Trophoblast cell (in vitro differentiated cells and primary cell): ENCODE data around the gene SLCO2A1.
A peak's percentile ranks its signal among the peaks of the same experiment; 100 is the strongest.

ENCODE experiments used
- DNase-seq, 2 donors: peaks; one replicate each; pipeline ENCODE4 v3.0.0-alpha.2; 2016
- H2AFZ ChIP-seq: 2 replicates; pipeline ENCODE4 v1.6.1; 2013; ENCODE audit warnings: low read length, moderate library complexity, mild to moderate bottlenecking; ENCODE audit not compliant: insufficient read depth, poor library complexity
- H2AK5ac ChIP-seq: 2 replicates; pipeline ENCODE4 v1.6.1; 2013; ENCODE audit warnings: mild to moderate bottlenecking, low read length
- H2BK120ac ChIP-seq: 2 replicates; pipeline ENCODE4 v1.6.1; 2013; ENCODE audit warnings: low read length, mild to moderate bottlenecking, moderate library complexity; ENCODE audit not compliant: insufficient read depth, poor library complexity
- H2BK12ac ChIP-seq: 2 replicates; pipeline ENCODE4 v1.6.1; 2013; ENCODE audit warnings: mild to moderate bottlenecking, low read length, moderate library complexity
- H2BK5ac ChIP-seq: 2 replicates; pipeline ENCODE4 v1.6.1; 2013; ENCODE audit warnings: low read length, low read depth, moderate library complexity, mild to moderate bottlenecking; ENCODE audit not compliant: poor library complexity
- H3K14ac ChIP-seq: 2 replicates; pipeline ENCODE4 v1.6.1; 2013; ENCODE audit warnings: mild to moderate bottlenecking, low read length
- H3K18ac ChIP-seq: 2 replicates; pipeline ENCODE4 v1.6.1; 2013; ENCODE audit warnings: mild to moderate bottlenecking, low read length
- H3K23ac ChIP-seq: 2 replicates; pipeline ENCODE4 v1.6.1; 2013; ENCODE audit warnings: low read length
- H3K27ac ChIP-seq: 2 replicates; pipeline ENCODE4 v1.5.1; 2013; ENCODE audit warnings: low read depth, mild to moderate bottlenecking, inconsistent platforms, low read length, moderate library complexity
- H3K27me3 ChIP-seq: 2 replicates; pipeline ENCODE4 v1.6.1; 2013; ENCODE audit warnings: inconsistent platforms, mild to moderate bottlenecking, low read length, moderate library complexity; ENCODE audit not compliant: insufficient read depth
- H3K36me3 ChIP-seq, 2 experiments: 1 replicate in 1 of 2; 2 replicates in 1 of 2; pipeline ENCODE4 v1.6.1; 2013; ENCODE audit warnings: low read length in 2 of 2, mild to moderate bottlenecking in 2 of 2, moderate library complexity in 1 of 2; ENCODE audit not compliant: insufficient read depth in 2 of 2, control insufficient read depth in 1 of 2
- H3K4ac ChIP-seq: 2 replicates; pipeline ENCODE4 v1.6.1; 2013; ENCODE audit warnings: low read depth, mild to moderate bottlenecking, low read length, moderate library complexity
- H3K4me1 ChIP-seq, 2 experiments: 1 replicate in 1 of 2; 2 replicates in 1 of 2; pipeline ENCODE4 v1.6.1; 2013; ENCODE audit warnings: low read length in 2 of 2, mild to moderate bottlenecking in 2 of 2, moderate library complexity in 1 of 2; ENCODE audit not compliant: insufficient read depth in 2 of 2, control insufficient read depth in 1 of 2
- H3K4me2 ChIP-seq: 2 replicates; pipeline ENCODE4 v1.6.1; 2013; ENCODE audit warnings: inconsistent platforms, mild to moderate bottlenecking, low read length, moderate library complexity
- H3K4me3 ChIP-seq: 2 replicates; pipeline ENCODE4 v1.5.1; 2013; ENCODE audit warnings: mild to moderate bottlenecking, low read depth, low read length, inconsistent platforms
- H3K79me1 ChIP-seq: one replicate; pipeline ENCODE4 v1.6.1; 2013; ENCODE audit warnings: low read length
- H3K79me2 ChIP-seq: 2 replicates; pipeline ENCODE4 v1.6.1; 2013; ENCODE audit warnings: low read length, mild to moderate bottlenecking; ENCODE audit not compliant: control insufficient read depth, insufficient read depth, poor library complexity
- H3K9ac ChIP-seq: 2 replicates; pipeline ENCODE4 v1.6.1; 2013; ENCODE audit warnings: mild to moderate bottlenecking, low read length
- H3K9me3 ChIP-seq: 2 replicates; pipeline ENCODE4 v1.6.1; 2013; ENCODE audit warnings: low read depth, mild to moderate bottlenecking, control low read depth, inconsistent platforms, low read length; ENCODE audit not compliant: insufficient read depth
- H4K12ac ChIP-seq: 2 replicates; pipeline ENCODE4 v1.6.1; 2013; ENCODE audit warnings: low read depth, mild to moderate bottlenecking, low read length, moderate library complexity
- H4K8ac ChIP-seq: 2 replicates; pipeline ENCODE4 v1.6.1; 2013; ENCODE audit warnings: low read depth, mild to moderate bottlenecking, low read length, moderate library complexity
- H4K91ac ChIP-seq: one replicate; pipeline ENCODE4 v1.6.1; 2013; ENCODE audit warnings: low read depth, mild to moderate bottlenecking, low read length, moderate library complexity
- WGBS: extraction: QIAGEN DNeasy Blood & Tissue Kit; methylation state at CpG from one replicate; pipeline ENCODE4 v1.1.7; 2013; ENCODE audit warnings: missing lambda C conversion rate; ENCODE audit not compliant: insufficient read length, insufficient coverage; ENCODE audit errors: extremely low coverage; 5-methylcytosine and 5-hydroxymethylcytosine counted together

The SLCO2A1 gene

GRCh38 chr3:133930341-133930933 is 99.3 kb downstream of the SLCO2A1 start:
- Histone ChIP-seq H3K23ac (no peak overlapping the region), H3K14ac (no peak overlapping the region), H3K27me3 (no peaks in the 10 kb centered on the region), H3K79me2 (no peaks in the 10 kb centered on the region), H2AFZ (no peak overlapping the region), H3K4ac (no peak overlapping the region), H2BK5ac (no peak overlapping the region), H4K91ac (no peak overlapping the region), H2BK120ac (no peak overlapping the region), H3K4me2 (no peak overlapping the region), H3K4me1 (peaks cover 6% of the 10 kb centered on the region in 2 experiments), H2BK12ac (no peak overlapping the region), H2AK5ac (no peak overlapping the region), H3K4me3 (no peak overlapping the region), H4K12ac (no peak overlapping the region), H3K36me3 (peaks cover 32 to 33% of the 10 kb centered on the region in 2 experiments), H3K27ac (no peak overlapping the region), H3K9me3 (no peaks in the 10 kb centered on the region), H3K18ac (no peak overlapping the region), H4K8ac (no peak overlapping the region), H3K79me1 (peaks cover 2% of the 10 kb centered on the region), H3K9ac (no peak overlapping the region)
- WGBS: no CpG with 5 or more reads among the region's 1 CpG
- peak; percentile 31 to 79 for DNase-seq

- Histone ChIP-seq H3K27ac (no peak overlapping the region), H3K9me3 (no peaks in the 10 kb centered on the region), H3K23ac (no peak overlapping the region), H2AK5ac (no peak overlapping the region), H4K91ac (no peak overlapping the region), H3K14ac (no peak overlapping the region), H2AFZ (no peak overlapping the region), H3K18ac (no peak overlapping the region), H4K8ac (no peak overlapping the region), H3K79me1 (peaks cover 2% of the 10 kb centered on the region), H4K12ac (no peak overlapping the region), H2BK120ac (no peak overlapping the region), H3K4me3 (no peak overlapping the region), H3K36me3 (peaks cover 18 to 20% of the 10 kb centered on the region in 2 experiments), H3K79me2 (no peaks in the 10 kb centered on the region), H3K4me2 (no peak overlapping the region), H3K9ac (no peak overlapping the region), H3K4me1 (peaks cover 6% of the 10 kb centered on the region in 2 experiments), H3K4ac (no peak overlapping the region), H3K27me3 (no peaks in the 10 kb centered on the region), H2BK5ac (no peak overlapping the region), H2BK12ac (no peak overlapping the region)
- no CpG with 5 or more reads among the region's 14 CpGs for WGBS
- peak; percentile 30 to 51 for DNase-seq
Observed at GRCh38 chr3:133928903-133929607, 100.7 kb downstream of the SLCO2A1 start.

DNA sequence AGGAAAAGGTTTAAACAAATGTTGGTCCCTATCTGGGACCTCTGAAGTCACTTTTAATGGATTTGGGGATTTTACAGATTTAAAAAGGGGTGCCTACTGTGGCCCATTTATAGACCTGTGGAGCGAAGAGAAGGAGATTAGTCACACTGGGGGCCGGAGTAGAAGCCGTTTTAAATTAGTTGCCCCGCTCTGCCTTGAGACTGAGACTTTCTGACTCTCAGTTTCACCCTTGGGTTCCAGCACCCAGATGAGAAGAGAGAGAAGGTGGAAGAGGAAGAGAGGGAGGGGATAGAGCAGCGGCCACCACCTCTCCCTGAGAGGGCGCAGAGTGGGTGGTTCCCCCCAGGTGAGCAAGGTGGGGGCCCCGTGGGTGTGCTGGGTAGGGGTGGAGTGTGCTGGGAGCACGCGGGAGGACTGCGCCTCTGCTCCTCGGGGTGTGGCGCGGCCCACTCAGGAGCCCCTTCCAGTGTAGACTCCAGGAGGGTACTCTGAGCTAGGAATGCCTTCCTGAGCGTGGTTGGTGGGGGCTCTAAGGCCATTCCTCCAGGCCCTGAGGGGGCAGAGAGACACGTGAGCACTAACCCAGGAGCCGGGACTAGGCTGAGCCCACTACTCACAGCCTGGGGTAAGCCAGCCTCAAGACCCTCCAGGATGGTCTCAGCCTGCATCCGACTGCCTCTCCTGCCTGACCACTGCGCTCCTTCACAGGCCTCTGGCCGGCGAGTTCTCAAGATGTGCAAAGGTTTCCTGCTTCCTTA is 101.4 kb downstream of the SLCO2A1 start:
- Histone ChIP-seq H3K4me1 (peaks cover 6% of the 10 kb centered on the region in 2 experiments), H2AK5ac (peak overlapping the region; percentile 2), H3K4me2 (peak overlapping the region; percentile 82), H2BK120ac (no peak overlapping the region), H3K27ac (no peak overlapping the region), H3K14ac (peak overlapping the region; percentile 11), H4K91ac (peak overlapping the region; percentile 1), H3K79me1 (peaks cover 2% of the 10 kb centered on the region), H3K36me3 (peaks cover 10 to 12% of the 10 kb centered on the region in 2 experiments), H3K9me3 (no peaks in the 10 kb centered on the region), H2BK12ac (no peak overlapping the region), H2AFZ (no peak overlapping the region), H3K4me3 (no peak overlapping the region), H3K4ac (no peak overlapping the region), H2BK5ac (no peak overlapping the region), H3K27me3 (no peaks in the 10 kb centered on the region), H3K9ac (no peak overlapping the region), H3K18ac (no peak overlapping the region), H4K8ac (no peak overlapping the region), H3K23ac (no peak overlapping the region), H4K12ac (no peak overlapping the region), H3K79me2 (no peaks in the 10 kb centered on the region)
- whole genome bisulfite sequencing: no CpG with 5 or more reads among the region's 20 CpGs
- DNase-seq: no peak

DNA sequence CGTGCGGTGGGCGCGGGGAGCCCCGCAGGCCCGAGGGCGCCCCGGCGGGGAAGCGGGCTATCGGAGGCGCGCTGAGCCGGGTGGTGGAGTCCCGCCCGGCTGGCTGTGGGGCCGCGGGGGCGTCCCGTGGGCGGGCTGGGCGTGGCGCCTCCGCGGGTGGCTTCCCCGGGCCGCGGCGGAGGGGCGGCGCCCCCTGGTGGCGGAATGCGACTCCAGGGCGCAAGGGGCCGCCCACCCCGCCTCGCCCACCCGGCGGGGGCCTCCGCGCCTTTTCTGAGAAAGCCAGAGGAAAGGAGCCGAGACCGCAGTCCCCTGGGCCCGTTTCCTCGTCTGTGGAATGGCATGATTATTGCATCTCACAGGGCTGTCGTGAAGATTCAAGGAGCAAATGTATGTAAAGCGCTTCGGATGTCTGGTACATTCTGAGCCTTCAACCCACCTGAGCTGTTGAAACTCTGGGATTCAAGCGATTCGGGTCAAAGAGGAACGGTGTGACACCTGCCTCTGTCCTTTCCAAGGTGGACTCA is 102.1 kb downstream of the SLCO2A1 start:
- peak overlapping the region; percentile 14 for H2AFZ ChIP-seq
- H3K14ac ChIP-seq: no peak overlapping the region
- no peaks in the 10 kb centered on the region for H3K79me2 ChIP-seq
- peaks cover 6% of the 10 kb centered on the region in 2 experiments for H3K4me1 ChIP-seq
- H3K4me3 ChIP-seq: peak overlapping the region; percentile 69
- H2BK5ac ChIP-seq: no peak overlapping the region
- peaks cover 5 to 6% of the 10 kb centered on the region in 2 experiments for H3K36me3 ChIP-seq
- no peak overlapping the region for H3K23ac ChIP-seq
- H3K27ac ChIP-seq: no peak overlapping the region
- no peak overlapping the region for H3K4ac ChIP-seq
- H3K9me3 ChIP-seq: no peaks in the 10 kb centered on the region
- H4K91ac ChIP-seq: peak overlapping the region; percentile 32
- H3K79me1 ChIP-seq: peaks cover 2% of the 10 kb centered on the region
- no CpG with 5 or more reads among the region's 51 CpGs for WGBS
- H2BK12ac ChIP-seq: peak overlapping the region; percentile 11
- peak; percentile 64 to 68 for DNase-seq
- H3K27me3 ChIP-seq: no peaks in the 10 kb centered on the region
- H2BK120ac ChIP-seq: no peak overlapping the region
- no peak overlapping the region for H4K12ac ChIP-seq
- H3K4me2 ChIP-seq: peak overlapping the region; percentile 82
- peak overlapping the region; percentile 32 for H4K8ac ChIP-seq
- H3K18ac ChIP-seq: no peak overlapping the region
- no peak overlapping the region for H3K9ac ChIP-seq
- H2AK5ac ChIP-seq: no peak overlapping the region
